CD8-positive, alpha-beta memory T cell (primary cell): ENCODE measurements around the gene MVB12B. TPM values are rescaled to one million over a fixed set of nuclear protein-coding genes. Genes with fewer than 3 reads are reported as not detected.

Experiments used
- CTCF ChIA-PET: fragments of 350-600 bp; sonication (Branson Sonifier 250); formaldehyde crosslinking; loops from one replicate; lab custom pipeline; 2021; ENCODE audit warnings: antibody characterized with exemption; lab: Charles Lee
- POLR2A ChIA-PET: fragments of 350-600 bp; sonication (Branson Sonifier 250); formaldehyde crosslinking; loops from one replicate; lab custom pipeline; 2021; ENCODE audit warnings: antibody characterized with exemption; lab: Charles Lee
- DNase-seq, 5 donors: peaks; one replicate each; pipeline versions ENCODE4 v3.0.0 to v3.0.0-alpha.2; 2020 to 2022; ENCODE audit warnings: mixed read lengths in 1 of 5
- H3K27ac ChIP-seq: one replicate; pipeline ENCODE4 v1.7.0; 2013; ENCODE audit warnings: low read depth, mild to moderate bottlenecking, low read length, moderate library complexity
- H3K27me3 ChIP-seq: 2 replicates; pipeline ENCODE4 v1.7.0; 2013; ENCODE audit warnings: low read length, mild to moderate bottlenecking; ENCODE audit not compliant: insufficient read depth, poor library complexity, severe bottlenecking
- H3K36me3 ChIP-seq: 2 replicates; pipeline ENCODE4 v1.7.0; 2013; ENCODE audit warnings: mild to moderate bottlenecking, low read length, moderate library complexity; ENCODE audit not compliant: insufficient read depth
- H3K4me1 ChIP-seq: 2 replicates; pipeline ENCODE4 v1.7.0; 2013; ENCODE audit warnings: mild to moderate bottlenecking, low read length, moderate library complexity; ENCODE audit not compliant: insufficient read depth
- H3K4me3 ChIP-seq: 2 replicates; pipeline ENCODE4 v1.7.0; 2013; ENCODE audit warnings: mild to moderate bottlenecking, low read length
- H3K9me3 ChIP-seq: 2 replicates; pipeline ENCODE4 v1.7.0; 2013; ENCODE audit warnings: mild to moderate bottlenecking, low read length
- H3K27ac Mint-ChIP-seq, 8 donors: one replicate each; pipeline ENCODE4 v1.8.0; 2020 to 2021; ENCODE audit warnings: mixed read lengths in 8 of 8, mild to moderate bottlenecking in 6 of 8, inconsistent platforms in 3 of 8, moderate library complexity in 3 of 8
- H3K27me3 Mint-ChIP-seq, 2 donors: one replicate each; pipeline ENCODE4 v1.8.0; 2020 to 2021; ENCODE audit warnings: mixed read lengths in 2 of 2, mild to moderate bottlenecking in 1 of 2, moderate library complexity in 1 of 2
- H3K36me3 Mint-ChIP-seq, 3 donors: one replicate each; pipeline ENCODE4 v1.8.0; 2020 to 2021; ENCODE audit warnings: mixed read lengths in 3 of 3, inconsistent platforms in 1 of 3, mild to moderate bottlenecking in 1 of 3
- H3K4me1 Mint-ChIP-seq, 3 donors: one replicate each; pipeline ENCODE4 v1.8.0; 2020 to 2021; ENCODE audit warnings: mixed read lengths in 3 of 3, inconsistent platforms in 1 of 3, mild to moderate bottlenecking in 1 of 3
- H3K4me3 Mint-ChIP-seq, 7 donors: one replicate each; pipeline ENCODE4 v1.8.0; 2020 to 2021; ENCODE audit warnings: mixed read lengths in 7 of 7, mild to moderate bottlenecking in 6 of 7, moderate library complexity in 4 of 7, inconsistent platforms in 2 of 7
- H3K9me3 Mint-ChIP-seq, 5 donors: one replicate each; pipeline ENCODE4 v1.8.0; 2020 to 2022; ENCODE audit warnings: mixed read lengths in 5 of 5, mild to moderate bottlenecking in 3 of 5, moderate library complexity in 2 of 5, inconsistent platforms in 1 of 5
- polyA plus RNA-seq: library from polyadenylated mRNA; unstranded; fragments of 300-500 nt; fragmentation: Illumina TruSeq; gene quantifications from one replicate; pipeline ENCODE4 v1.2.3, GENCODE V29; 2021
- total RNA-seq, 2 experiments: library from RNA; stranded (reverse); gene quantifications; one replicate each; pipeline ENCODE4 v1.2.3, GENCODE V29; 2021

The MVB12B gene
- total and polyA plus RNA-seq, 3 experiments from 2014 or later: 11.0 to 13.1 (median 12.7) TPM

DNA sequence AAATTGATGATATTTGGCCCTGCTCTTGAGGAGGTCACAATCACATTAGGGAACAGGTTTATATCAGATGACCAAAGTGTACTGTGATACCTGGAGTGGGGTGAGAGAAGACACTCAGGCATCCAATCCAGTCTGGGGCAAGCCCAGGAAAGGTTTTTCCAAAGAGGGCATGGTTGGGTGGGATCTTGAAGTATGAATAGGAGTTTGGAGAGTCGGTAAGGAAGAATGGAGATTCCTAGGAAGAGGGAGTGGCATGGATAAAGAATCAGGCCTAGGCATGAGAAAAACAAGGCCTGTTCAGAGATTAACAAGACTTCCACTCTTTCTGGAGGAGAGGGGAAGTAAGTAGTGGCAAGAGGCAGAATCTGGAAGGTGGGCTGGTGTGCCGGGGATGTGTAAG lies 91.1 kb downstream of the MVB12B start:
- no peaks in the 10 kb centered on the region for H3K27me3 ChIP-seq
- H3K4me1 ChIP-seq: peaks cover 8% of the 10 kb centered on the region
- H3K9me3 Mint-ChIP-seq: no peaks in the 10 kb centered on the region
- peaks cover 4 to 60% (median 9%) of the 10 kb centered on the region in 3 donors for H3K36me3 Mint-ChIP-seq
- peaks cover 8 to 45% (median 12%) of the 10 kb centered on the region in 3 donors for H3K4me1 Mint-ChIP-seq
- POLR2A ChIA-PET: no interaction called here
- H3K4me3 Mint-ChIP-seq: peak overlapping the region in 1 of 7 donors; percentile 4
- H3K36me3 ChIP-seq: no peaks in the 10 kb centered on the region
- CTCF ChIA-PET: interaction anchor here (1.3 kb wide), 1 partner anchor 74 kb away, joined by 4 read pairs; no protein-coding TSS in a partner anchor
- H3K4me3 ChIP-seq: no peak overlapping the region
- H3K9me3 ChIP-seq: no peaks in the 10 kb centered on the region
- H3K27ac Mint-ChIP-seq: peak overlapping the region in 2 of 8 donors; percentile 33 to 82
- DNase-seq: no peak
- no peak overlapping the region for H3K27ac ChIP-seq
- peaks cover 0 to 1% of the 10 kb centered on the region in 2 donors for H3K27me3 Mint-ChIP-seq

DNA sequence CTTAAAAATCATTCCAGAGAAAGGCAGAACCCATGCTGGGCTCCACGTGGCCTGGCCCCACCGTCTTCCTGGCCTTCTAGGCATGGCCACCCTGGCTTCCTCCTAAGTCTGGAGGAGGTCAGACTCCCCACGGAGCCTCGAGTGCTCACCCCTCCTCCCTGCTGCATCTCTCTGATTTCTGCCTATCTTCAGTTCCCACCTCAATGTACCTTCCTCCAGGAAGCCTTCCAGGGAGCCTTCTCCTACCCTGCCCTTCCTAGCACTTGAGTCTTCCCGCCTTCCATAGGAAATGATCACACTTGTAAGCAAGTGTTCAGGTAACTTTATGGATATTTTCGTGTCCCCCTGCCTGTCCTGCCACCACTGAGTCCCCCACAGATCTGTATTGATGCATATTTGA lies 92.0 kb downstream of the MVB12B start:
- CTCF ChIA-PET: interaction anchor here (2.6 kb wide), 1 partner anchor 20 kb away, joined by 10 read pairs; no protein-coding TSS in a partner anchor
- Mint-ChIP-seq H3K27ac (peak overlapping the region in 1 of 8 donors; percentile 72), H3K27me3 (peaks cover 0 to 1% of the 10 kb centered on the region in 2 donors)

DNA sequence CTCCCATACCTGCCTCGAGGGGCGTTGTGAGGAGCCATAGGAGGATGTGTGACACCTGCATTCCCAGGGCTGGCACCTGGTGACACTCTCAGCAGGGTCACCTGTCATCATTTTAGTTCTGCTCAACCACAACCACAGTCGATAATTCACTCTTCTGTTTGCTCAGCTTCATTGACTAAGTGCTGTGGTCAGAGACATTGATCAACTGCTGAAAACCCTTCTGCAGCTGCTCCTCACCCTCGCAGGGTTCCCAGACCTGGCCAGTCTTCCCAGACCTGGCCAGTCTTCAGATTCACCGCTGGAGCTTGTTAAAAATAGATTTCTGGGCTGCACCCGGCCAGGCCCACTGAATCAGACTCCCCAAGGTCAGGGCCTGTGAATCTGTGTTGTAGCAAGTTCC lies 92.8 kb downstream of the MVB12B start:
- ChIA-PET POLR2A (no interaction called here), CTCF (interaction anchor here (1.1 to 2.6 kb wide), 2 partner anchors 21 to 69 kb away, joined by 3 to 10 read pairs; no protein-coding TSS in a partner anchor)

More for the DNA sequence above, 92.0 kb downstream of the MVB12B start:
- no peak for DNase-seq
- H3K36me3 Mint-ChIP-seq: peaks cover 4 to 68% (median 9%) of the 10 kb centered on the region in 3 donors
- H3K27me3 ChIP-seq: no peaks in the 10 kb centered on the region
- no peak overlapping the region for H3K27ac ChIP-seq
- no peak overlapping the region for H3K4me3 ChIP-seq
- peaks cover 13% of the 10 kb centered on the region for H3K4me1 ChIP-seq
- POLR2A ChIA-PET: no interaction called here
- H3K4me1 Mint-ChIP-seq: peaks cover 11 to 43% (median 15%) of the 10 kb centered on the region in 3 donors
- no peaks in the 10 kb centered on the region for H3K36me3 ChIP-seq
- no peaks in the 10 kb centered on the region for H3K9me3 ChIP-seq
- no peaks in the 10 kb centered on the region for H3K9me3 Mint-ChIP-seq
- H3K4me3 Mint-ChIP-seq: no peak overlapping the region

DNA sequence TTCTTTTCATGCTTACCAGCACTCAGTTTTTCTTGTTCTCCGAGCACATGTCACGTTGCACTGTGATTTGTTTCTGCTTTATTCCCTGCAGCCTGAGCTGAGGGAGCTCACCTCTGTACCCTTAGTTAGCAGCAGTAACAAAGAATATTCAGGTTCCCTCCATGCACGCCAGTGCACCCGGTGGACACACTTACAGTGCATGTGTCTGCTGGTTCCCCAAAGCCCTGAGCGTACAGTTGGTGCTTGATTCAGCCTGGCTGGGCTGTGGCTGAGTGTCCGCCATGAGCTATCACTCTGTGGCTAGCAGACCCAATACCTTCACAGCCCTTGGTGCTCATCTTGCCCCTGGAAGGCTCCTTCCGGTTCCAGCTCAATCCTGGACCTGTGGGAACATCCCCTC lies 93.5 kb downstream of the MVB12B start:
- peaks cover 11 to 43% (median 18%) of the 10 kb centered on the region in 3 donors for H3K4me1 Mint-ChIP-seq
- ChIA-PET CTCF (interaction anchor here (1.1 to 2.6 kb wide), 2 partner anchors 22 to 70 kb away, joined by 3 to 10 read pairs; no protein-coding TSS in a partner anchor), POLR2A (no interaction called here)
- H3K36me3 Mint-ChIP-seq: peaks cover 4 to 75% (median 11%) of the 10 kb centered on the region in 3 donors
- H3K27ac Mint-ChIP-seq: peak overlapping the region in 1 of 8 donors; percentile 41
- Histone ChIP-seq H3K27me3 (no peaks in the 10 kb centered on the region), H3K4me3 (no peak overlapping the region), H3K36me3 (no peaks in the 10 kb centered on the region), H3K9me3 (no peaks in the 10 kb centered on the region), H3K27ac (no peak overlapping the region), H3K4me1 (peaks cover 18% of the 10 kb centered on the region)
- H3K9me3 Mint-ChIP-seq: no peaks in the 10 kb centered on the region
- DNase-seq: no peak
- H3K27me3 Mint-ChIP-seq: peaks cover 0 to 1% of the 10 kb centered on the region in 2 donors
- no peak overlapping the region for H3K4me3 Mint-ChIP-seq

More for the DNA sequence above, 92.8 kb downstream of the MVB12B start:
- H3K27ac ChIP-seq: no peak overlapping the region
- Mint-ChIP-seq H3K4me3 (peak overlapping the region in 1 of 7 donors; percentile 56), H3K9me3 (no peaks in the 10 kb centered on the region), H3K27me3 (peaks cover 0 to 1% of the 10 kb centered on the region in 2 donors), H3K27ac (peak overlapping the region in 2 of 8 donors; percentile 17 to 31), H3K36me3 (peaks cover 4 to 74% (median 12%) of the 10 kb centered on the region in 3 donors), H3K4me1 (peaks cover 11 to 43% (median 15%) of the 10 kb centered on the region in 3 donors)
- DNase-seq: no peak
- no peak overlapping the region for H3K4me3 ChIP-seq
- no peaks in the 10 kb centered on the region for H3K27me3 ChIP-seq
- H3K4me1 ChIP-seq: peaks cover 18% of the 10 kb centered on the region
- no peaks in the 10 kb centered on the region for H3K9me3 ChIP-seq
- no peaks in the 10 kb centered on the region for H3K36me3 ChIP-seq

DNA sequence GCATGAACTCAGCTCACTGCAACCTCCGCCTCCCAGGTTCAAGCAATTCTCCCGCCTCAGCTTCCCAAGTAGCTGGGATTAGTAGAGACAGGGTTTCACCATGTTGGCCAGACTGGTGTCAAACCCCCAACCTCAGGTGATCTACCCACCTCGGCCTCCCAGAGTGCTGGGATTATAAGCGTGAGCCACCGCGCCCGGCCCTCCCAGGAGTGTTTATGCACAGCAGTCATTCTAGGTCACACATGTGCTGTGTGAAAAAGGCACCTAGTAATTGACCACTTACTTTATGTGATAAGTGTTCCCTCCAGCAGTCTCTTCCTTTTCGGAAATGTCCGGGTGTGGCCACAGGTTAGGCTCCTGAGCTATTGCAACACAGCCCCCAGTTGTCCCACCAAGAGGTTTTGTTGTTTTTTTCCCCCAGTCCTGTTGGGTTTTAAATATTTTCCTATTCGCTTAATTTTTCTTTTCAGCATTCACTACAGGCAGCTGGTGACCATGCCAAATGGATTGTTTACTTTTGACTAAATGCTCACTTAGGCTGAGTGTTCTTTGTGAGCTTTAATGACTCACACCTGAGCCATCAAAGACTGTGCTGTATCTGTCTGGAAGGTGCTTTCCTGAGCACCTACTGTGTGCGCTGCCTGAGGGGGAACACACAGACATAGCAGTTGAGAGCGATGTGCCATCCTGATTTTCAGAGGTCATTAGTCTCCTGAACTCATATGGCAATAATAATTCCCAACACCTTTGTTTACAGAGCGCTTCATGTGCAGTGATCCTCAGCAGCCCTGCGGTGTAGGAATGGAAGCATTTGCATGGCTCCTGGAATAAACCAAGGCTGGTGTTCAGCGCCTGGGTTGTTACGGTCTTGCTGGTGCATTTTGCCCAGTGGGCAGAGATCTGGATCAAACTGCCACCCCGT lies 94.3 kb downstream of the MVB12B start:
- Histone ChIP-seq H3K4me1 (peaks cover 18% of the 10 kb centered on the region), H3K27ac (no peak overlapping the region), H3K27me3 (no peaks in the 10 kb centered on the region), H3K9me3 (no peaks in the 10 kb centered on the region), H3K36me3 (no peaks in the 10 kb centered on the region), H3K4me3 (no peak overlapping the region)
- peaks cover 0 to 1% of the 10 kb centered on the region in 2 donors for H3K27me3 Mint-ChIP-seq
- H3K4me3 Mint-ChIP-seq: no peak overlapping the region
- no peaks in the 10 kb centered on the region for H3K9me3 Mint-ChIP-seq
- peaks cover 3 to 72% (median 7%) of the 10 kb centered on the region in 3 donors for H3K36me3 Mint-ChIP-seq
- no peak for DNase-seq
- ChIA-PET CTCF (interaction anchor here (1.1 to 2.6 kb wide), 2 partner anchors 22 to 70 kb away, joined by 3 to 10 read pairs; no protein-coding TSS in a partner anchor), POLR2A (no interaction called here)
- H3K4me1 Mint-ChIP-seq: peaks cover 11 to 38% (median 18%) of the 10 kb centered on the region in 3 donors
- H3K27ac Mint-ChIP-seq: peak overlapping the region in 1 of 8 donors; percentile 44

DNA sequence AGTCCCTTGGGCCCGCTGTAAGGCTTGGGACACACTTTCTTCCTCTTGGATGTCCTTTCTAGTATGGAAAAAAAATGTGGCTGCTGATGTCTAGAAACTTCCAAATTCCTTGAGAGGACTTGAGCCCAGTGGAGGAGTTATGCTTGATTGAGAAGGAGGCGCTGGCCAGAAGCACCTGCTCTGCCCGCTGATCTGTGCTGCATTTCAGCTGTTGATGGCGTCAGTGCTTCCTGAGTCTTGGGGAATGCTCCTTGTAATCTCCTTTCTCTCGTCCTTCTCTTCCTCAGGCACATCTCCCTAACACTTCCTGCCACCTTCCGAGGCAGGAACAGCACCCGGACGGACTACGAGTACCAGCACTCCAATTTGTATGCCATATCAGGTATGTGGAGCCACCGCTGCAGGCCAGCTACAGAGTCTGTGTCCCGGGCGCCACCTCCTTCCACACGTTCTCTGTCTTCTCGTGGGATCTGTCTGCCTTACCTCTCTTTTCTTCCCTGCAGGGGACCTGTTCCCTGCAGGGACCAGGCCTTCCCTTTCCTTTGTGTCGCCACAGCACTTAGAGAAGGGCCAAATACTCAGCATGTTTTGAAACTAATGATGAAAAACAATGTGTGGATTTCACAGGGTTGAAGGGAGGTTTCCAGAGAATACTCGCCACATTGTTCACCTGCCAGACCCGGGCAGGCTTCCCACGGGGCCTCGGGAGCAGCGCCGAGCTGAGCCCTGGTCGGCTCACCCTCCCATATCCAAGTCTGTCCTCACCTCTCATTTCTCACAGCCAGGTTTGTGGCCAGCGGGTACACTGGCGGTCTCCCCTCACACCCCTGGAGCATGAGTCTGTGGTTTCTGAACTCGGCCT lies 95.2 kb downstream of the MVB12B start:
- Mint-ChIP-seq H3K9me3 (no peaks in the 10 kb centered on the region), H3K27me3 (peaks cover 0 to 1% of the 10 kb centered on the region in 2 donors), H3K27ac (peak overlapping the region in 1 of 8 donors; percentile 76), H3K4me3 (no peak overlapping the region), H3K4me1 (peaks cover 11 to 37% (median 18%) of the 10 kb centered on the region in 3 donors), H3K36me3 (peaks cover 3 to 73% (median 6%) of the 10 kb centered on the region in 3 donors)
- DNase-seq: no peak
- Histone ChIP-seq H3K27me3 (no peaks in the 10 kb centered on the region), H3K4me1 (peaks cover 18% of the 10 kb centered on the region), H3K36me3 (no peaks in the 10 kb centered on the region), H3K4me3 (no peak overlapping the region), H3K27ac (no peak overlapping the region), H3K9me3 (no peaks in the 10 kb centered on the region)
- ChIA-PET POLR2A (no interaction called here), CTCF (interaction anchor here (2.6 kb wide), 1 partner anchor 23 kb away, joined by 10 read pairs; no protein-coding TSS in a partner anchor)

DNA sequence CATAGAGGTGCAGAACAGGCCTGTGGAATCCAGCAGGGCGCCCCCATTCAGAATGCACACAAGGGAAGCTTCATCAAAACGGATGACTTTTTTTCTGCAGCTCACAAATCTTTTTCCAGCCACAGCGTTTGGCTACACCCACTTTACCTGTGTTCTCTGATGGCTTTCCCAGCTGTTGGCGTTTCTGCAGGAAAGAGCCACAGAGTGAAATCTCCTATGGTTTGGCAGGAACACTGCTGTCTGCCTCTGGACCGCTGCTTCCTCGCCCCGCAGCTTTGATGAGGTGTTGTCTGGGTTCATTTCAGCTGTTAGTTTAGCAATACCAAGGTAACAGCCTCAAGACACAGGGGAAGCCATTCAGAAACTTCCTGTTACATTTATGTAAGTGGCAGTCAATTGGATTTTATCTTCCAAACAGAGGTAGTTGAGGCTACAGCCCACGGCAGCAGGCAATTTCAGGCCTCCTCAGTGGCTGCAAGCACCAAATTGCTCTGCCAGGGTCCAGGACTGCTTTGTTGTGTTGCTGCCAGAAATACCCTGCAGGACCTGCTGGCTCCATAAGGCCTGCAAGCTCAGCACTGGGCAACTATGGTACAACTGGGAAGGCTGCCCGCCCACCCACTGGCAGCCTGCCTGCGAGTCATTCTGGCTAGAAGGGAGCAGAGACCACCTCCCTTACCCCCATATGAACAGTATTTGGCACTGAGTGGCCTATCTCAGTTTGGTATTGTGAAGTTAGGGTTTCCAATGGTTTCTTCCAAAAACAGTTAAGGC lies 96.7 kb downstream of the MVB12B start:
- H3K9me3 ChIP-seq: no peaks in the 10 kb centered on the region
- H3K4me3 Mint-ChIP-seq: peak overlapping the region in 3 of 7 donors; percentile 15 to 42 (median 26)
- peak in 1 of 5 donors; percentile 59 for DNase-seq
- peaks cover 18% of the 10 kb centered on the region for H3K4me1 ChIP-seq
- H3K27me3 ChIP-seq: no peaks in the 10 kb centered on the region
- H3K4me3 ChIP-seq: no peak overlapping the region
- H3K27ac ChIP-seq: no peak overlapping the region
- ChIA-PET POLR2A (no interaction called here), CTCF (no interaction called here)
- H3K9me3 Mint-ChIP-seq: no peaks in the 10 kb centered on the region
- peak overlapping the region in 6 of 8 donors; percentile 19 to 84 (median 57) for H3K27ac Mint-ChIP-seq
- no peaks in the 10 kb centered on the region for H3K27me3 Mint-ChIP-seq
- H3K36me3 Mint-ChIP-seq: peaks cover 3 to 76% (median 6%) of the 10 kb centered on the region in 3 donors
- peaks cover 11 to 29% (median 17%) of the 10 kb centered on the region in 3 donors for H3K4me1 Mint-ChIP-seq
- H3K36me3 ChIP-seq: no peaks in the 10 kb centered on the region
